Cardiac fibroblast (primary cell): Measurements from ENCODE around the gene RBBP8NL.
A peak's percentile ranks its signal among the peaks of the same experiment; 100 is the strongest.

Experiments
- DNase-seq, 2 donors: peaks; one replicate each; pipeline versions ENCODE4 v3.0.0 to v3.0.0-alpha.2; 2010; ENCODE audit warnings: low read depth in 2 of 2
- H3K4me3 ChIP-seq, 2 donors: replicated peaks in 1 of 2; 1 replicate in 1 of 2; 2 replicates in 1 of 2; pipeline ENCODE4 v1.5.1; 2011; ENCODE audit warnings: low read depth in 2 of 2, low read length in 2 of 2, mild to moderate bottlenecking in 2 of 2, moderate library complexity in 1 of 2
- CTCF ChIP-seq: IDR thresholded peaks from one replicate; pipeline ENCODE4 v1.5.1; 2011; ENCODE audit warnings: low read depth, mild to moderate bottlenecking, low read length, inconsistent platforms

The RBBP8NL gene

GRCh38 chr20:62433658-62434497 lies 6.5 kb upstream of the RBBP8NL start:
- TF ChIP-seq CTCF, result no peak
- peak in 1 of 2 donors; percentile 6 for DNase-seq
- H3K4me3 ChIP-seq, result no peak overlapping the region

GRCh38 chr20:62430866-62431447 lies 3.6 kb upstream of the RBBP8NL start:
- TF ChIP-seq CTCF, result no peak
- no peak for DNase-seq
- H3K4me3 ChIP-seq, result no peak overlapping the region

GRCh38 chr20:62430311-62430853 lies 3.0 kb upstream of the RBBP8NL start:
- H3K4me3 ChIP-seq, result no peak overlapping the region
- DNase-seq, result no peak
- TF ChIP-seq CTCF, result no peak

GRCh38 chr20:62429455-62430310 lies 2.3 kb upstream of the RBBP8NL start:
- H3K4me3 ChIP-seq, result no peak overlapping the region
- no peak for DNase-seq
- TF ChIP-seq CTCF, result no peak

GRCh38 chr20:62428396-62429295 lies 1.3 kb upstream of the RBBP8NL start:
- H3K4me3 ChIP-seq, result no peak overlapping the region
- no peak for TF ChIP-seq CTCF
- no peak for DNase-seq

- no peak overlapping the region for H3K4me3 ChIP-seq
- no peak for DNase-seq
- TF ChIP-seq CTCF, result no peak
Measured at GRCh38 chr20:62428002-62428372, 648 bp upstream of the RBBP8NL start.
